Liver (tissue), 2 donors: ENCODE measurements around the gene SCAND1.

Source experiments
- TAF1 ChIP-seq: conservative IDR thresholded peaks from 2 replicates; pipeline ENCODE4 v1.6.1; 2016; ENCODE audit warnings: antibody characterized with exemption, mild to moderate bottlenecking
- TF ChIP-seq, protein P1 (sequence below): IDR thresholded peaks from 2 replicates; pipeline ENCODE4 v1.6.1; 2016; ENCODE audit warnings: antibody characterized with exemption, mild to moderate bottlenecking
- donor health status: healthy.

DNA sequence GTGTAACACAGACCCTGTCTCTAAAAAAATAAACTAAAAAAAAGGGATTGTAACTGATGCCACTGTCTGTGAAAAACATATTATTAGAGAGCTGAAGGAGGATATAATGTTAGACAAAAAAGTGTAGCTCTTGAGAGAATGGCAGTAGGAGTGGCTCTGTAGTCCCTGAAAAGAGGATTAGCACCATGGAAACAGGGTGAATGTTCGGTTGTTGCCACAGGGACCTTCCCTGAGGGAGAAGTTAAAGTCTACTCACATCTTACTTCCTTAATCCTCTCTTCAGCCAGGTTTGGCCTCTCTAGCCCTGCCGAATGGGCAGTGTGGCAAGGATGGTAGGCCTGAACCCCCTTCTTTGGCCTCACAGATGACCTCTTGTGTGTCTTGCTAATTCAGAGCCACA is 12.1 kb downstream of the SCAND1 start:
- no peak for TF ChIP-seq TAF1
- TF ChIP-seq, protein P1, sequence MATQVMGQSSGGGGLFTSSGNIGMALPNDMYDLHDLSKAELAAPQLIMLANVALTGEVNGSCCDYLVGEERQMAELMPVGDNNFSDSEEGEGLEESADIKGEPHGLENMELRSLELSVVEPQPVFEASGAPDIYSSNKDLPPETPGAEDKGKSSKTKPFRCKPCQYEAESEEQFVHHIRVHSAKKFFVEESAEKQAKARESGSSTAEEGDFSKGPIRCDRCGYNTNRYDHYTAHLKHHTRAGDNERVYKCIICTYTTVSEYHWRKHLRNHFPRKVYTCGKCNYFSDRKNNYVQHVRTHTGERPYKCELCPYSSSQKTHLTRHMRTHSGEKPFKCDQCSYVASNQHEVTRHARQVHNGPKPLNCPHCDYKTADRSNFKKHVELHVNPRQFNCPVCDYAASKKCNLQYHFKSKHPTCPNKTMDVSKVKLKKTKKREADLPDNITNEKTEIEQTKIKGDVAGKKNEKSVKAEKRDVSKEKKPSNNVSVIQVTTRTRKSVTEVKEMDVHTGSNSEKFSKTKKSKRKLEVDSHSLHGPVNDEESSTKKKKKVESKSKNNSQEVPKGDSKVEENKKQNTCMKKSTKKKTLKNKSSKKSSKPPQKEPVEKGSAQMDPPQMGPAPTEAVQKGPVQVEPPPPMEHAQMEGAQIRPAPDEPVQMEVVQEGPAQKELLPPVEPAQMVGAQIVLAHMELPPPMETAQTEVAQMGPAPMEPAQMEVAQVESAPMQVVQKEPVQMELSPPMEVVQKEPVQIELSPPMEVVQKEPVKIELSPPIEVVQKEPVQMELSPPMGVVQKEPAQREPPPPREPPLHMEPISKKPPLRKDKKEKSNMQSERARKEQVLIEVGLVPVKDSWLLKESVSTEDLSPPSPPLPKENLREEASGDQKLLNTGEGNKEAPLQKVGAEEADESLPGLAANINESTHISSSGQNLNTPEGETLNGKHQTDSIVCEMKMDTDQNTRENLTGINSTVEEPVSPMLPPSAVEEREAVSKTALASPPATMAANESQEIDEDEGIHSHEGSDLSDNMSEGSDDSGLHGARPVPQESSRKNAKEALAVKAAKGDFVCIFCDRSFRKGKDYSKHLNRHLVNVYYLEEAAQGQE = no peak
